K562 (cell line): ENCODE results near the gene NTSR2. TPM values are rescaled to one million over a fixed set of nuclear protein-coding genes. Genes with fewer than 3 reads are reported as not detected.

Experiments used
- ATAC-seq: fragments of 200-7000 bp; cut with Tn5 transposase; 3 replicates; pipeline ENCODE4 v1.9.1; 2020; ENCODE audit warnings: moderate library complexity
- BruUV-seq: library from RNA; stranded (reverse); fragments of 400-500 nt; replicated peaks from 2 replicates; lab custom pipeline; 2021; lab: Mats Ljungman, UMichigan
- CTCF ChIA-PET: fragments of 300-600 bp; formaldehyde crosslinking; extraction: SDS; loops from one replicate; lab custom pipeline; 2021; ENCODE audit warnings: low intra/inter-chr PET ratio; lab: Yijun Ruan, JAX
- POLR2A ChIA-PET: fragments of 300-600, 350-650 bp; sonication (Branson Sonifier 250); formaldehyde crosslinking; extraction: SDS; loops from one replicate; lab custom pipeline; 2021; ENCODE audit warnings: antibody characterized with exemption, inconsistent platforms; lab: Yijun Ruan, JAX
- DNase-seq, 4 experiments: peaks; one replicate each; pipeline versions ENCODE4 v3.0.0 to v3.0.0-alpha.2; 2011 to 2018; ENCODE audit warnings: low spot score in 3 of 4, mixed read lengths in 3 of 4; ENCODE audit errors: extremely low read depth in 1 of 4
- FAIRE-seq: peaks from 2 replicates; lab custom pipeline; 2011; peaks lifted over from hg19 to GRCh38; lab: Jason Lieb, UNC
- H2AFZ ChIP-seq: 2 replicates; pipeline ENCODE4 v1.6.0; 2011; ENCODE audit warnings: low read depth, low read length, control low read depth, inconsistent platforms
- H3K27ac ChIP-seq: fragments of 200-600 bp; 3 replicates; pipeline ENCODE4 v1.8.0; 2011; ENCODE audit warnings: low read depth, mild to moderate bottlenecking, control low read depth, inconsistent platforms, low read length, moderate library complexity, mixed read lengths; ENCODE audit errors: extremely low read depth
- H3K27me3 ChIP-seq, 2 experiments: fragments of 300-600 bp in 1 of 2; 2 replicates in 1 of 2; 3 replicates in 1 of 2; pipeline versions ENCODE4 v1.6.0 to v1.8.0; 2011; ENCODE audit warnings: inconsistent platforms in 2 of 2, low read length in 2 of 2, mild to moderate bottlenecking in 1 of 2, mixed read lengths in 1 of 2, moderate library complexity in 1 of 2; ENCODE audit not compliant: control insufficient read depth in 2 of 2, insufficient read depth in 2 of 2
- H3K36me3 ChIP-seq: fragments of 300-600 bp; 3 replicates; pipeline ENCODE4 v1.8.0; 2011; ENCODE audit warnings: mild to moderate bottlenecking, low read length, inconsistent platforms; ENCODE audit not compliant: control insufficient read depth, insufficient read depth
- H3K4me1 ChIP-seq, 2 experiments: fragments of 200-600 bp in 1 of 2; replicated peaks in 1 of 2; 2 replicates in 1 of 2; 3 replicates in 1 of 2; pipeline versions ENCODE4 v1.5.1 to v1.8.0; 2011; ENCODE audit warnings: inconsistent platforms in 2 of 2, low read length in 2 of 2, mild to moderate bottlenecking in 1 of 2, mixed read lengths in 1 of 2, moderate library complexity in 1 of 2; ENCODE audit not compliant: control insufficient read depth in 2 of 2, insufficient read depth in 2 of 2
- H3K4me2 ChIP-seq: 2 replicates; pipeline ENCODE4 v1.6.1; 2011; ENCODE audit warnings: low read length, control low read depth, inconsistent platforms, mixed read lengths; ENCODE audit not compliant: insufficient read depth
- H3K4me3 ChIP-seq: fragments of 200-600 bp; sonication (generic), shearing (Covaris generic); 2 replicates; pipeline ENCODE4 v1.5.1; 2016; ENCODE audit warnings: control low read depth, inconsistent platforms
- H3K79me2 ChIP-seq: fragments of 200-600 bp; 3 replicates; pipeline ENCODE4 v1.8.0; 2011; ENCODE audit warnings: low read length, inconsistent platforms; ENCODE audit not compliant: control insufficient read depth, insufficient read depth
- H3K9ac ChIP-seq, 2 experiments: 2 replicates each; pipeline versions ENCODE4 v1.6.0 to v1.6.1; 2011; ENCODE audit warnings: low read depth in 2 of 2, low read length in 2 of 2, control low read depth in 1 of 2, inconsistent platforms in 1 of 2, mild to moderate bottlenecking in 1 of 2, mixed read lengths in 1 of 2; ENCODE audit not compliant: insufficient read depth in 1 of 2
- H3K9me1 ChIP-seq: one replicate; pipeline ENCODE4 v1.6.0; 2011; ENCODE audit warnings: inconsistent platforms, mild to moderate bottlenecking, low read length, moderate library complexity; ENCODE audit not compliant: control insufficient read depth, insufficient read depth
- H3K9me3 ChIP-seq: replicated peaks from 2 replicates; pipeline ENCODE4 v1.5.1; 2011; ENCODE audit warnings: low read depth, low read length, inconsistent platforms; ENCODE audit not compliant: control insufficient read depth, insufficient read depth
- H4K20me1 ChIP-seq: replicated peaks from 2 replicates; pipeline ENCODE4 v1.6.1; 2011; ENCODE audit warnings: low read length, inconsistent platforms, mixed read lengths; ENCODE audit not compliant: control insufficient read depth, insufficient read depth
- ARID1B ChIP-seq: fragments of 450-650 bp; IDR thresholded peaks from 2 replicates; pipeline ENCODE4 v1.6.1; 2016; ENCODE audit warnings: antibody characterized with exemption, mild to moderate bottlenecking, inconsistent platforms
- ARID2 ChIP-seq: fragments of 450-650 bp; IDR thresholded peaks from 2 replicates; pipeline ENCODE4 v1.6.1; 2017; ENCODE audit warnings: antibody characterized with exemption, mild to moderate bottlenecking
- BCOR ChIP-seq: fragments of 450-650 bp; IDR thresholded peaks from 2 replicates; pipeline ENCODE4 v1.6.1; 2016
- CCAR2 ChIP-seq: fragments of 200-400 bp; formaldehyde crosslinking; IDR thresholded peaks from 2 replicates; pipeline ENCODE4 v1.6.1; 2017; ENCODE audit warnings: mild to moderate bottlenecking, low read depth, low read length
- CHD4 ChIP-seq: fragments of 200-600 bp; sonication (generic); IDR thresholded peaks from 3 replicates; pipeline ENCODE4 v1.6.1; 2012; ENCODE audit warnings: low read depth, mild to moderate bottlenecking, mixed read lengths, low read length, inconsistent platforms; ENCODE audit not compliant: insufficient read depth, insufficient replicate concordance, poor library complexity, severe bottlenecking
- CTCFL ChIP-seq: IDR thresholded peaks from 2 replicates; pipeline ENCODE4 v1.6.1; 2011; ENCODE audit warnings: borderline replicate concordance, low read depth, mild to moderate bottlenecking, moderate library complexity, low read length; ENCODE audit not compliant: insufficient read depth, poor library complexity, severe bottlenecking
- DDX20 ChIP-seq: fragments of 450-650 bp; IDR thresholded peaks from 2 replicates; pipeline ENCODE4 v1.6.1; 2016; ENCODE audit warnings: missing genetic modification characterization, low read depth, mild to moderate bottlenecking, missing compliant biosample characterization, moderate library complexity
- GTF3C2 ChIP-seq: IDR thresholded peaks from 3 replicates; pipeline ENCODE4 v1.6.1; 2011; ENCODE audit warnings: borderline replicate concordance, mild to moderate bottlenecking, moderate library complexity; ENCODE audit not compliant: insufficient read length; ENCODE audit errors: extremely low read depth
- MEF2D ChIP-seq: conservative IDR thresholded peaks from 2 replicates; pipeline ENCODE4 v1.6.1; 2016; ENCODE audit warnings: low read depth, missing genetic modification characterization, missing compliant biosample characterization
- RBM15 ChIP-seq: fragments of 200-400 bp; formaldehyde crosslinking; IDR thresholded peaks from 2 replicates; pipeline ENCODE4 v1.6.1; 2018; ENCODE audit warnings: mild to moderate bottlenecking, low read length, moderate library complexity; ENCODE audit not compliant: insufficient read depth
- SMAD4 ChIP-seq: fragments of 250-450 bp; sonication (Bioruptor Pico); conservative IDR thresholded peaks from 2 replicates; pipeline ENCODE4 v1.8.0; 2021; ENCODE audit warnings: inconsistent platforms, mild to moderate bottlenecking, moderate library complexity
- SMARCE1 ChIP-seq: fragments of 450-650 bp; IDR thresholded peaks from 2 replicates; pipeline ENCODE4 v1.7.1; 2016; ENCODE audit warnings: mild to moderate bottlenecking
- ZNF197 ChIP-seq: fragments of 200-800 bp; sonication (Bioruptor generic); IDR thresholded peaks from 2 replicates; pipeline ENCODE4 v1.6.1; 2016; ENCODE audit warnings: low read depth, missing genetic modification characterization, missing compliant biosample characterization
- ZNF277 ChIP-seq: fragments of 250-450 bp; sonication (Bioruptor Pico); IDR thresholded peaks from 2 replicates; pipeline ENCODE4 v1.8.0; 2022; ENCODE audit warnings: inconsistent platforms, mild to moderate bottlenecking, moderate library complexity, borderline replicate concordance
- ZNF316 ChIP-seq: fragments of 450-650 bp; IDR thresholded peaks from 2 replicates; pipeline ENCODE4 v1.6.1; 2016
- ZNF445 ChIP-seq: fragments of 250-450 bp; sonication (Bioruptor Pico); IDR thresholded peaks from 2 replicates; pipeline ENCODE4 v1.4.0; 2020; ENCODE audit warnings: low read depth, mild to moderate bottlenecking, moderate library complexity
- ZNF584 ChIP-seq: fragments of 200-800 bp; sonication (Bioruptor generic); IDR thresholded peaks from 2 replicates; pipeline ENCODE4 v1.6.1; 2016; ENCODE audit warnings: low read depth, mild to moderate bottlenecking, missing genetic modification characterization, missing compliant biosample characterization
- WGBS: fragments of 100-300 bp; shearing (Covaris generic); methylation state at CpG from one replicate; pipeline ENCODE4 v1.1.6; 2016; ENCODE audit warnings: low coverage, mixed read lengths; ENCODE audit not compliant: insufficient coverage; ENCODE audit errors: missing lambda C conversion rate; 5-methylcytosine and 5-hydroxymethylcytosine counted together
- in situ Hi-C: fragments of 300-500 bp; cut with MboI; formaldehyde crosslinking; loops from 4 replicates; pipeline ENCODE4 v1.15.0; 2018; ENCODE audit warnings: inconsistent platforms, mixed read lengths
- intact Hi-C: fragments of 100-400 bp; cut with micrococcal nuclease; formaldehyde crosslinking; loops from 2 replicates; pipeline ENCODE4 v1.14.2; 2022
- polyA plus RNA-seq, 8 experiments: library from polyadenylated mRNA; depleted of rRNA in 4 of 8; stranded (reverse) in 5 of 8; unstranded in 3 of 8; fragments of >200 nt; fragmentation: Nextera tagmentation in 2 of 8; fragmentation: Illumina TruSeq in 1 of 8; extraction: Ambion mirVana in 2 of 8; extraction: Trizol in 1 of 8; gene quantifications; 2 replicates each; pipeline versions ENCODE4 v1.2.1 to v1.2.3, GENCODE V29; 2011 to 2014; ENCODE audit warnings: inconsistent platforms in 1 of 8, missing spikeins in 1 of 8
- total RNA-seq, 7 experiments: library from RNA; depleted of rRNA in 6 of 7; stranded (reverse); fragments of >200 nt in 6 of 7; fragmentation: Illumina TruSeq in 2 of 7; extraction: Trizol in 2 of 7; gene quantifications; 2 replicates each; pipeline versions ENCODE4 v1.2.1 to v1.2.3, GENCODE V29; 2011 to 2021; ENCODE audit warnings: low replicate concordance in 1 of 7

NTSR2 gene
- total and polyA plus RNA-seq, 9 of the 15 experiments (the other 6 are each of a cell fraction or from before 2014, with no cell fraction given), result not detected

GRCh38 chr2:11702946-11703345 lies 33.0 kb upstream of the NTSR2 start:
- Histone ChIP-seq H3K9ac (no peak overlapping the region), H3K9me1 (no peaks in the 10 kb centered on the region), H3K27ac (no peak overlapping the region), H3K27me3 (peaks cover 0 to 3% of the 10 kb centered on the region in 2 experiments; a peak in 1 of 5 replicates), H3K4me2 (no peak overlapping the region), H3K4me3 (no peak overlapping the region), H3K36me3 (no peaks in the 10 kb centered on the region), H4K20me1 (no peaks in the 10 kb centered on the region), H2AFZ (no peak overlapping the region), H3K9me3 (peaks cover 2% of the 10 kb centered on the region; the same call in 1 of the 2 replicates), H3K4me1 (peaks cover 0 to 7% of the 10 kb centered on the region in 2 experiments; a peak in 2 of 5 replicates), H3K79me2 (no peaks in the 10 kb centered on the region)
- CTCF ChIA-PET, result no interaction called here
- POLR2A ChIA-PET, result no interaction called here
- intact Hi-C loops, result no loop called here
- no peak for DNase-seq
- WGBS, result 50% methylated on average over 2 of the region's 2 CpGs
- TF ChIP-seq CCAR2, result no peak
- TF ChIP-seq RBM15, result no peak
- no peak for TF ChIP-seq MEF2D (tag)
- TF ChIP-seq ARID1B, result no peak
- no peak for TF ChIP-seq ZNF277
- no peak for TF ChIP-seq DDX20 (tag)
- no peak for TF ChIP-seq GTF3C2
- no peak for TF ChIP-seq ZNF316
- TF ChIP-seq ZNF445, result no peak
- no peak for TF ChIP-seq ZNF197
- no peak for TF ChIP-seq CHD4
- no peak for TF ChIP-seq ZNF584 (CRISPR knock-in tag)
- no peak for TF ChIP-seq SMARCE1
- no peak for TF ChIP-seq ARID2
- TF ChIP-seq SMAD4 (CRISPR knock-in tag), result no peak
- TF ChIP-seq CTCFL, result no peak
- no peak for TF ChIP-seq BCOR
- no TSS peak for BruUV-seq
- ATAC-seq, result no peak
- in situ Hi-C loops, result no loop called here
- FAIRE-seq, result no peak
